Kidney (tissue), 14 donors: ENCODE data around the gene CTIF. TPM values are rescaled to one million over a fixed set of nuclear protein-coding genes. Genes with fewer than 3 reads are reported as not detected.
A peak's percentile ranks its signal among the peaks of the same experiment; 100 is the strongest.

Experiments used
- DNase-seq, 5 donors: peaks; one replicate each; pipeline ENCODE4 v3.0.0-alpha.2; 2013 to 2020
- FAIRE-seq: peaks from 2 replicates; lab custom pipeline; 2012; peaks lifted over from hg19 to GRCh38; lab: Jason Lieb, UNC
- H3K27ac ChIP-seq, 2 donors: one replicate each; pipeline ENCODE4 v1.7.0; 2013; ENCODE audit warnings: low read depth in 2 of 2, low read length in 2 of 2, inconsistent platforms in 1 of 2
- H3K27me3 ChIP-seq: one replicate; pipeline ENCODE4 v1.7.1; 2013; ENCODE audit warnings: low read length, inconsistent platforms; ENCODE audit not compliant: control insufficient read depth, insufficient read depth
- H3K36me3 ChIP-seq, 3 donors: one replicate each; pipeline versions ENCODE4 v1.7.0 to v1.7.1; 2013; ENCODE audit warnings: low read length in 3 of 3, control low read depth in 1 of 3, inconsistent platforms in 1 of 3; ENCODE audit not compliant: insufficient read depth in 3 of 3, control insufficient read depth in 2 of 3
- H3K4me1 ChIP-seq, 3 donors: one replicate each; pipeline versions ENCODE4 v1.7.0 to v1.7.1; 2013; ENCODE audit warnings: low read length in 3 of 3, inconsistent platforms in 1 of 3, low read depth in 1 of 3; ENCODE audit not compliant: control insufficient read depth in 2 of 3, insufficient read depth in 2 of 3
- H3K4me3 ChIP-seq, 3 donors: one replicate each; pipeline versions ENCODE4 v1.7.0 to v1.8.1; 2013; ENCODE audit warnings: low read length in 3 of 3, control low read depth in 1 of 3, inconsistent platforms in 1 of 3
- H3K9ac ChIP-seq, 3 donors: one replicate each; pipeline versions ENCODE4 v1.7.0 to v1.7.1; 2013; ENCODE audit warnings: low read length in 3 of 3, control low read depth in 1 of 3, inconsistent platforms in 1 of 3
- H3K9me3 ChIP-seq, 3 donors: one replicate each; pipeline versions ENCODE4 v1.7.0 to v1.7.1; 2013; ENCODE audit warnings: low read length in 3 of 3, control low read depth in 1 of 3, inconsistent platforms in 1 of 3; ENCODE audit not compliant: control insufficient read depth in 2 of 3, insufficient read depth in 1 of 3
- CTCF ChIP-seq: IDR thresholded peaks from 3 replicates; pipeline ENCODE4 v1.5.1; 2012; ENCODE audit warnings: mild to moderate bottlenecking, moderate library complexity, borderline replicate concordance; ENCODE audit not compliant: insufficient read depth; ENCODE audit errors: extremely low read depth
- intact Hi-C: fragments of 100-400 bp; cut with DNase I; formaldehyde crosslinking; loops from one replicate; pipeline ENCODE4 v1.11.1; 2022
- polyA plus RNA-seq: library from polyadenylated mRNA; stranded (reverse); fragments of 350-450 nt; fragmentation: Illumina TruSeq; extraction: RNeasy Lipid Tissue Mini Kit (QIAGEN cat#74804); gene quantifications from one replicate; pipeline ENCODE4 v1.2.3, GENCODE V29; 2014; ENCODE audit warnings: low read depth, low replicate concordance; ENCODE audit not compliant: insufficient read depth
- total RNA-seq: library from RNA; stranded (reverse); fragmentation: NEBNext Ultra II Directional; extraction: Animal tissue kit (Norgen Biotek cat#: 25700); gene quantifications from one replicate; pipeline ENCODE4 v1.2.1, GENCODE V29; 2021
- donor health status: control.
- donor health status: control.
- donor health status: control.
- donor health status: control.
- donor health status: control.
- donor health status: DM: yes; HTN: yes; CAD: no.
- donor health status: Normal renal cell carcinoma (clear cell type).

Gene CTIF
- total and polyA plus RNA-seq, 2 donors from 2014 or later = 37.3 to 41.9 TPM

GRCh38 chr18:48671561-48671945 is 132.7 kb downstream of the CTIF start:
- peaks cover 0 to 14% (median under 1%) of the 10 kb centered on the region in 3 donors for H3K4me1 ChIP-seq
- no peak overlapping the region for H3K4me3 ChIP-seq
- no peaks in the 10 kb centered on the region for H3K27me3 ChIP-seq
- intact Hi-C loops = no loop called here
- no peaks in the 10 kb centered on the region for H3K9me3 ChIP-seq
- FAIRE-seq = no peak
- DNase-seq = no peak
- H3K9ac ChIP-seq = no peak overlapping the region
- no peak for TF ChIP-seq CTCF
- no peak overlapping the region for H3K27ac ChIP-seq
- peaks cover 0 to 12% (median 9%) of the 10 kb centered on the region in 3 donors for H3K36me3 ChIP-seq

- Histone ChIP-seq H3K36me3 (peaks cover 0 to 12% (median 9%) of the 10 kb centered on the region in 3 donors), H3K9ac (no peak overlapping the region), H3K27me3 (no peaks in the 10 kb centered on the region), H3K4me3 (no peak overlapping the region), H3K4me1 (peaks cover 0 to 19% (median 2%) of the 10 kb centered on the region in 3 donors), H3K27ac (no peak overlapping the region), H3K9me3 (no peaks in the 10 kb centered on the region)
- intact Hi-C loops = no loop called here
- DNase-seq = peak in 2 of 5 donors; percentile 27 to 41
- no peak for TF ChIP-seq CTCF
- no peak for FAIRE-seq
Measured at GRCh38 chr18:48672671-48673340, 134.0 kb downstream of the CTIF start.

- DNase-seq (peak in 2 of 5 donors; percentile 13 to 16), FAIRE-seq (no peak)
- no peaks in the 10 kb centered on the region for H3K27me3 ChIP-seq
- no peaks in the 10 kb centered on the region for H3K9me3 ChIP-seq
- TF ChIP-seq CTCF = no peak
- peaks cover 0 to 19% (median 2%) of the 10 kb centered on the region in 3 donors for H3K4me1 ChIP-seq
- no peak overlapping the region for H3K4me3 ChIP-seq
- no peak overlapping the region for H3K27ac ChIP-seq
- H3K36me3 ChIP-seq = peaks cover 0 to 12% (median 7%) of the 10 kb centered on the region in 3 donors
- no peak overlapping the region for H3K9ac ChIP-seq
- intact Hi-C loops = no loop called here
Measured at GRCh38 chr18:48673456-48673852, 134.6 kb downstream of the CTIF start.
